DLD1 (cell line): Measurements from ENCODE around the gene MERTK.
"Not testable (repeated sequence)": the region's sequence is repeated elsewhere in the genome, so short reads cannot be mapped to it uniquely, and the experiment has no call there.

Experiments
- in situ Hi-C: cut with HindIII; loops from 2 replicates; pipeline ENCODE4 v1.10.0; 2017; ENCODE audit warnings: low sequenced_read_pairs

Gene MERTK

GRCh38 chr2:111897924-111898702 is at the start of gene MERTK:
Gene MERTK, plus strand, starts transcription at chr2:111898607. Its CDS starts 129 bp downstream, at chr2:111898736.
- in situ Hi-C loops: no loop called here

- in situ Hi-C loops: not testable (repeated sequence)
Observed at GRCh38 chr2:111850646-111851045, 47.8 kb upstream of the MERTK start.

GRCh38 chr2:111852544-111852943 is 45.9 kb upstream of the MERTK start:
- in situ Hi-C loops: not testable (repeated sequence)

GRCh38 chr2:111860005-111860404 is 38.4 kb upstream of the MERTK start:
- in situ Hi-C loops: not testable (repeated sequence)

GRCh38 chr2:111865124-111865523 is 33.3 kb upstream of the MERTK start:
- in situ Hi-C loops: not testable (repeated sequence)

GRCh38 chr2:111872806-111873205 is 25.6 kb upstream of the MERTK start:
- in situ Hi-C loops: not testable (repeated sequence)

GRCh38 chr2:111883661-111884591 is 14.5 kb upstream of the MERTK start, which contains the start of gene ANAPC1:
Gene ANAPC1, minus strand, starts transcription at chr2:111884193. Its CDS starts 3,368 bp downstream, at chr2:111880825.
- in situ Hi-C loops: no loop called here

GRCh38 chr2:111884592-111884964 is 13.8 kb upstream of the MERTK start:
- in situ Hi-C loops: no loop called here

- in situ Hi-C loops: no loop called here
Observed at GRCh38 chr2:111896024-111896423, 2.4 kb upstream of the MERTK start.

- in situ Hi-C loops: no loop called here
Observed at GRCh38 chr2:111896576-111896975, 1.8 kb upstream of the MERTK start.

- in situ Hi-C loops: no loop called here
Observed at GRCh38 chr2:111897630-111897923, 830 bp upstream of the MERTK start.

GRCh38 chr2:111898703-111899514 is 502 bp downstream of the MERTK start:
- in situ Hi-C loops: no loop called here

GRCh38 chr2:111900859-111901258 is 2.5 kb downstream of the MERTK start:
- in situ Hi-C loops: no loop called here

GRCh38 chr2:111903516-111903915 is 5.1 kb downstream of the MERTK start:
- in situ Hi-C loops: no loop called here

GRCh38 chr2:111903930-111904439 is 5.6 kb downstream of the MERTK start:
- in situ Hi-C loops: no loop called here

- in situ Hi-C loops: no loop called here
Observed at GRCh38 chr2:111904726-111905474, 6.5 kb downstream of the MERTK start.

- in situ Hi-C loops: not testable (repeated sequence)
Observed at GRCh38 chr2:111905475-111905869, 7.1 kb downstream of the MERTK start.

- in situ Hi-C loops: no loop called here
Observed at GRCh38 chr2:111905990-111906735, 7.8 kb downstream of the MERTK start.

- in situ Hi-C loops: no loop called here
Observed at GRCh38 chr2:111908578-111908977, 10.2 kb downstream of the MERTK start.
